GM12891 (cell line): ENCODE measurements around the gene TBX6.

ENCODE experiments used
- DNase-seq: peaks from one replicate; pipeline ENCODE4 v3.0.0; 2011; ENCODE audit warnings: low spot score; ENCODE audit not compliant: insufficient read length
- FAIRE-seq: peaks from 2 replicates; lab custom pipeline; 2011; peaks lifted over from hg19 to GRCh38; lab: Jason Lieb, UNC
- PAX5 ChIP-seq: IDR thresholded peaks from 2 replicates; pipeline ENCODE4 v1.6.1; 2011; ENCODE audit warnings: low read length, moderate library complexity, mild to moderate bottlenecking; ENCODE audit not compliant: insufficient read depth, severe bottlenecking
- POLR2A ChIP-seq: IDR thresholded peaks from 2 replicates; pipeline ENCODE4 v1.6.1; 2011; ENCODE audit warnings: low read depth, low read length, control low read depth
- POLR2AphosphoS5 ChIP-seq: IDR thresholded peaks from 2 replicates; pipeline ENCODE4 v1.6.1; 2011; ENCODE audit warnings: low read depth, low read length, control low read depth
- POU2F2 ChIP-seq: IDR thresholded peaks from 2 replicates; pipeline ENCODE4 v1.6.1; 2011; ENCODE audit warnings: low read depth, mild to moderate bottlenecking, control low read depth, low read length, moderate library complexity
- SPI1 ChIP-seq: IDR thresholded peaks from 2 replicates; pipeline ENCODE4 v1.6.1; 2011; ENCODE audit warnings: low read depth, low read length, control low read depth
- TAF1 ChIP-seq: IDR thresholded peaks from 2 replicates; pipeline ENCODE4 v1.6.1; 2011; ENCODE audit warnings: low read depth, low read length, control low read depth

The TBX6 gene

DNA sequence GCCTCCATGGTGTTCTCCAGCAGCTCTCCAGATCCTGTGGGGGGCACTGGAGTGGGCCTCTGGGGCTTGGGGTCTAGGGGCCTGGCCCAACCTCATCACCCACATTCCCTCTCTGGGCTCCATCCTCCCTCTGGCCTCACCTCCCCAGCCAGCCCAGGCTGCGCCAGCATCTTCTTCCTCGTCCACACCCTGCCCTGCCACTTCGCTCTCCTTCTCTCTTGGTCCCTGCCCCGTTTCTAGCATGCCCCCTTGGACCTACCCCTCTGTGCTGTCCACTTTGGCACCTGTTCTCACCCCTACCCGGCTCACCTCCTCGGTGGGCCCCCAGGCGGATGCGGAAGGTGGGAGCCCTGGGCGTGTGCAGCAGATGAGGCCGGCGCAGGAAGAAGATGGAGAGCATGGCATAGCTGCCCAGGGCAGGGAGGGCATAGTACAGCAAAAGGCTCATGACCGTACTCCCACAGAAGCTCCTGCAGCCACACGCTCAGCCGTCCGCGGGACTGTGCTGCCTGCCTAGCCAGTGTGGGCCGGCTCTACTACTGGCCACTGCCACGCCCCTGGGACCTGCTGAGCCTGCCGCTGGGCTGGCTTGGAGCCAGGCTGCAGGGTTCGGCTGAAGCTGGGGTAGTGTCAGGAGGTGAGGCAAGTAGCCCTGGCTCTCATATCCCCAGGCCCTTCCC, 21.4 kb upstream of the TBX6 start, which contains the start of gene GDPD3:
GDPD3 (minus strand) TSS at position 507 of the 680 bp plus-strand sequence; CDS start at position 448, 59 bp downstream.
- no peak for FAIRE-seq
- TF ChIP-seq POLR2A (no peak), PAX5 (no peak), POU2F2 (no peak), POLR2AphosphoS5 (no peak), SPI1 (no peak), TAF1 (no peak)
- DNase-seq: no peak

DNA sequence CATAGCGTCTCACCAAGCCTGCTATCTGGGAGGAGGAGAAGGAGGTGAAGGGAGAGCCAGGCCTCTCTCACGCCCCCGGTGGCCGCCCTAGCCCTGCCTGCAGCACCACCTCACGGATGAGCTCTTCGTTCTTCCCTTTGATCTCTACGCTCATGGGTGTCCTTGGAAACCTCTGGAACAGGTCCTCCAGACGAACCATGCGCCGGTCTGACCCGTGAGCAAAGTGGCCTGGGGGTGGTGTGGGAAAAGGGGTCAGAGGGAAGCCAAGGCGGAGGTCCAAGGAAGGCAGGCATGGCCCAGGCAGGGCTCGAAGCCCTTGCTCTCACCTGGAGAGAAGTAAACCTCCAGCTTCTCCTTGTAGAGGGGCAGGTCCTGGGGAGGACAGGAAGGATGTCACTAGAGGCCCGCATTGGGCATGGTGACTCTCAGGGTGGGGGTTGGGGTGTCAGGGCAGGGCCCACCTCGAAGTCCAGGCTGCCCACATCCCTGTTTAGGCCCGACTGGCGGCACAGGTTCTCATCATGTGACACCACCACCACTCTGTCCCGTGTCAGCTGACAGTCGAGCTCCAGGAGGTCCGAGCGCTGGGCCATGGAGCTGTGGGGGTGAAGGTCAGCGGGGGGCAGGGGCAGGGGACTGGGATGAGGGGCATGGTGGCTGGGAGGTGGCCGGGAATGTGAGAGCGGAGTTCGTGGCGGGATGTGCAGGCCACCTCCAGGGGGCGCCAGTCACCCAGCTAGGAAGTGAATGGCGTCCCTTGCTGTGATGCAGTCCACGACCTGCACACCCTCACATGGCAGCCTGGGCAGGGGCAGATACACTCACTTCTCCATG, 20.7 kb upstream of the TBX6 start:
- TF ChIP-seq TAF1 (no peak), SPI1 (no peak), POLR2A (no peak), POLR2AphosphoS5 (no peak), PAX5 (no peak), POU2F2 (no peak)
- DNase-seq (no peak), FAIRE-seq (no peak)

DNA sequence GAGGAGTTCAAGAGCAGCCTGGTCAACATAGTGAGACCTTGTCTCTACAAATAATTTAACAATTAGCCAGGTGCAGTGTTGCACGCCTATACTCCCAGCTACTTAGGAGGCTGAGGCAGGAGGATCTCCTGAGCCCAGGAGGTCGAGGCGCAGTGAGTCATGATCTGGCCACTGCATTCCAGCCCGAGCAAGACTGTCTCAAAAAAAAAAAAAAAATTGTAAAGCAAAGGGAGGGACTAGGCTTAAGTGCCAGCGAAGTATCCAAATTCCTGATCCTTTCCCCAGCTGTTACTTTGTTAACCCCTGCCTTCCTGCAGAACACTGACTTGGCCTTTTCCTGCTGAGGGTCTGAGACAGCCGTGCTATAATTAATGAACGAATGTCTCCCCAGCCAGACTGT, 18.9 kb upstream of the TBX6 start:
- DNase-seq: no peak
- TF ChIP-seq POU2F2: no peak
- no peak for TF ChIP-seq SPI1
- TF ChIP-seq PAX5: no peak
- TF ChIP-seq POLR2A: no peak
- TF ChIP-seq TAF1: no peak
- TF ChIP-seq POLR2AphosphoS5: no peak
- no peak for FAIRE-seq

DNA sequence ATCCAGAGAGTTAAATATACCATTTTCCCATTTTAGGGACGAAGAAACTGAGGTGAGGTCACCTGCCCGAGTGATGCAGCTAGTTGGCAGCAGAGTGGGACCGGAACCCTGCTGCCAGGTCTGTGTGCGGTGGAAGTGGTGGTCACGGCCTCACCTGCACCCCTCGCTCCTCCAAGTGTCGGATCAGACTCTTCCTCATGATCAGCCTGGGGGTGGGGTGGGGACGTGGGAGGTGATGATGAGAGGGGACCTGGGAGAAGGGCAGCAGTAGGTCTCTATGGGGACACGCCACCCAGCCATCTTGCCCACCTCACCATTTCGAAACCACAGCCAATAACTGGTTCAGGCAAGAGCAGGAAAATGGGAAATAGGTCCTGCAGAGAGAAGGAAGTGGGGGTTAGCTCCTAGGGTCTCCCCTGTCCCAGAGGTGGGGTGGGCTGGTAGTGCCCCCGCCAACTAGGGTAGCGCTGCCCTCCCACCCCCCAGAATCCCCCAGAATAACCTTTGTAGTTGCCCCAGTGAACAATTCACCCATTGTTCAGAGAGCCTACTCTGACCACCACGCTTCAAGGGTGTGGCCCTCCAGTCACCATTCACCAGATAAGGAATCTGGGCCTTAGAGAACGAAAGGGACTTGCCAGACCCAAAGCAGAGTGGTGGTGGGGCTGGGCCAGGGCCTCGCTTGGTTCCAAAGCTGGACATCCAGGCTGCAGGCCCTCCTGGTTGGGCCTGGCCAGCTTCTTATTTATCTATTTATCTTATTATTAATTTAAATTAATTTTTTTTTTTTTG, 16.5 kb upstream of the TBX6 start:
- no peak for TF ChIP-seq POLR2A
- TF ChIP-seq POLR2AphosphoS5: no peak
- no peak for TF ChIP-seq SPI1
- TF ChIP-seq PAX5: no peak
- TF ChIP-seq POU2F2: no peak
- no peak for TF ChIP-seq TAF1
- DNase-seq (no peak), FAIRE-seq (no peak)

DNA sequence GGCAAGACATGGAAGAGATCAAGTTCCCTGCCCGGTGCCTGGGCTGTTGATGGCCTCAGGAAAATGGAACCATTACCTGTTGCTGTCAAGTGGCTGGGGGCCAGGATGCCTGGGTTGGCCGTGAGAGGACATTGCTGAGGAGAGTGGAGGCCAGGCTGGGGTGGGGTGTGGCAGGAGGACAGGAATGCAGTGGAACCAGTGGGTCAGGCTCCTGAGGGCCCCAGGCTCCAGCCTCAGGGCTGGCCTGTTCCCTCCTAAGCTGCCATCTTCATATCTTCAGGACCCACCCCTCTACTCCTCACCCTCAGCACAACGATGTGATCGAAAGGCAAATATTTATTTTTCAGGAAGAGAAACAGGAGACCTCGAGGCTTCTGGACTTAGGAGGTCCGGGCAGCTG, 12.8 kb upstream of the TBX6 start:
- DNase-seq (no peak), FAIRE-seq (no peak)

DNA sequence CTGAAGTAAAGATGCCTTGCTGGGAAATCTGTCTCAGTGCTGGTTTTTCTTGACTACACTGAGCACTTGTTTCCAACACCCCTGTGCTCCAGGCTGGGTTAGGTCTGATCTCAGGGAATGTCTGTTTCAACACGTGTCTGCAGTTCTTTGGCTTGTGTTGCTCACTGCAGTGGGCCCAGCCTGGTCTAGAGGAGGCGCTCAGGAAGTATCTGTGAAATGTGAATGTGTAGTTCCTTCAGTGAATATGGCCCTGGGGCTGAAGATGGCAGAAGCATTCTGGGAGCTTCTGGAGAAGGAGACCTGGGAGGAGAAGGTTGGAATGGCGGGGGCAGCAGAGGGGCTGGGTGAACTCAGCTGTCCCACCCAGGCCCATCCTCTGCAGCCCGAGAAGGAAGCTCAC, 12.4 kb upstream of the TBX6 start:
- TF ChIP-seq POLR2A (no peak), POU2F2 (no peak), SPI1 (no peak), PAX5 (no peak), POLR2AphosphoS5 (no peak), TAF1 (no peak)
- no peak for FAIRE-seq
- no peak for DNase-seq

More for the DNA sequence above, 12.8 kb upstream of the TBX6 start:
- no peak for TF ChIP-seq POLR2AphosphoS5
- no peak for TF ChIP-seq POU2F2
- no peak for TF ChIP-seq POLR2A
- no peak for TF ChIP-seq SPI1
- no peak for TF ChIP-seq TAF1
- TF ChIP-seq PAX5: no peak

DNA sequence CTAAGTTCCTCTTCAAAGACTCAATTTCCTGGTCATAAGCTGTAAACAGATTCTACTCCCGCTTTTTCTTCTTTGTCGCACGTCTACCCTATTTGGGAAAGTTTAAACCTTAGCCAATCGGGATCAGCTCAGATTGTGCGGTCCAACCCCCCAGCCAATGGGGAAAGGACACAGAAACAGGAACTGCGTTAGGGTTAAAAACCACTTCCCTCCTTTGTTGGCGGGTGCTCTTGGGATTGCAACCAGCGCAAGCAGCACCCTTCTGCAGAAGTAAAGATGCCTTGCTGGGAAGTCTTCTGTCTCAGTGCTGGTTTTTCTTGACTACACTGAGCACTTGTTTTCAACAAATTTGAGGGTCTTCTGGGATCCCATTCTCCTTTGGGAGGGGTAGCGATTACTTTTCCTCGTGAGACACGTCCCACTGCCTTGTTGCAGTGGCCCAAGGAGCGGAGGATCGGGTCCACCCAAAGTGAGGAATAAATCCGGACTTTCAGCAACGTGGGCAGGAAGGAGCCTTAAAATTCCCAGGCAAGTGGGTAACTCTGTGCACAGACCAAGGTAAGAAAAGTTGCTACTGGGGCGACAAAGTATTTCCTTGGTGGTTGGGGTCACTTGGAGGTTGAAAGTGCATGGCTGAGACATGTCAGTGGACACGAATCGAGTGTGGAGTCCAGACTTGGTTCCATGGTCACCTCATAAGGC, 5.3 kb upstream of the TBX6 start:
- no peak for FAIRE-seq
- TF ChIP-seq POLR2AphosphoS5 (no peak), SPI1 (peak; percentile 65)
- DNase-seq: no peak

DNA sequence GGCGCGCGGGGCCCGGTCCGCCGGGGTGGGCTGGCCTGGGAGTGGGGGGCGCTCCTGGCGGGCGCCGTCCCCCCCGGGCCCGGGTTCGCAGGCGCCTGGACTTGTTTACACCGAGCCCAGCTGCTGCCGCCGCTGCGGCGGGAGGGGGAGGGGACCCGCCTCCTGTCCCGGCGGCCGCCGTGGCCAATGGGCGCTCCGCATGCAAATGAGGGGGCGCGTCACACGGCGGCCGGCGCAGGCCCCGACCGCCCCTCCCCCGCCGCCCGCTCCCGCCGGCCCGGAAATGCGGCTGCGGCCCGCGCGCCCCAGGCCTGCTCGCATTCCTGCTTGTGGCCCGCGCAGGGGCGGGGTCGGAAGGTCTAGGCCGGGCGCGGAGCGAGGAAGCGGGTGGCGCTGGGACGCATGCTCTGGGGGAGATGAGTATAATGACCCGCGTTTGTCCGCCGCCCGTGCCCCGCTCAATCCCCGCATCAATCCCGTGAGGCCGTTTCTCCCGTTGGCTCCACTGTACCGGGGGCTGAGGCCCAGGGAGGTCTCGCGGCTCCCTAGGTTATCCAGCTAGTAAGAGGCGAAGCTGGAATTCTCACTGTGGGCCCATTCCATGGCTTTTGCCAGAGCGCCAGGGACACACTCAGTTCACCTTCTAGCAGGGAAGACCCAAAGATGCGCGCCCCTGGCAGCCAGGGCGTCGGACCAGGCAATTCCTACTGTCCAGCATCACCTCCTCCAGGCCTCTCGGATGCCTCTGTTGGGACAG, 4.6 kb upstream of the TBX6 start, which contains the start of gene YPEL3:
YPEL3 (minus strand) TSS at position 109 of the 757 bp plus-strand sequence. CDS start 731 bp downstream, outside the sequence.
- TF ChIP-seq POU2F2: peak; percentile 78; the same call in 1 of the 2 replicates
- no peak for TF ChIP-seq POLR2A
- FAIRE-seq: peak; percentile 78
- peak; percentile 97 for DNase-seq
